ENCODE measurements around the gene CASZ1. TPM values are rescaled to one million over a fixed set of nuclear protein-coding genes. Genes with fewer than 3 reads are reported as not detected.

The CASZ1 gene
- total RNA-seq, 1 experiment from 2014 or later = 27.8 TPM

DNA sequence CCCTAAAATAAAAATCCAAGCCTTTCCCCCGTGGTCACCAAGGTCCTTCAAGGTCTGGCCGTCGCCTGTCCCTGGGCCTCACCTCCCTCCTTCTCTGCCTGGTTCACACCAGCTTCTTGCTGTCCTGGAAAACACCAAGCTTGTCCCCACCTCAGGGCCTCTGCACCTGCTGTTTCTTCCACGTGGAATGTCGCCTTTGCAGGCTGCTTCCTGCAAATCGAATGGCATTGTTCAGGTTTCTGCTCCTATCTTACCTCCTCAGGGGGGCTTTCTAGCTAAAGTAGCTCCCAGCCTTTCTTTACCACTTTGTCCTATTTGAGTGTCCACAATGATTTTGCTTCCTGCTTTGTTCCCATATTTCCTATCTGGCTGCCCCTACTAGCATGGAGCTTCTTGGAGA lies 3.3 kb upstream of the CASZ1 start:
- in situ Hi-C loops (cut with HindIII; ENCODE audit: low pct_unique_long_range_greater_than_20kb, low sequenced_read_pairs) (no loop called here), intact Hi-C loops (cut with micrococcal nuclease; ENCODE audit: unreplicated experiment) (no loop called here)
- CTCF ChIA-PET = interaction anchor here (0.6 kb wide), 1 partner anchor 161 kb away, joined by 9 read pairs; no protein-coding TSS in a partner anchor
- no peaks in the 10 kb centered on the region for H3K36me3 ChIP-seq (ENCODE audit: control insufficient read depth, insufficient read depth, low read length)
- no peaks in the 10 kb centered on the region for H3K27me3 ChIP-seq (ENCODE audit: control insufficient read depth, insufficient read depth, low read length)
- BruUV-seq (replicated peaks) = no TSS peak
- H3K9me3 ChIP-seq (ENCODE audit: control insufficient read depth, insufficient read depth, low read depth, low read length) = no peaks in the 10 kb centered on the region
- H3K27ac ChIP-seq (ENCODE audit: low read length) = no peak overlapping the region
- peaks cover 16% of the 10 kb centered on the region for H3K4me1 ChIP-seq (ENCODE audit: control insufficient read depth, insufficient read depth, low read length)
- POLR2A ChIA-PET = no interaction called here
- no peak for TF ChIP-seq POLR2AphosphoS5 (IDR thresholded peaks at IDR 0.05; ENCODE audit: low read depth, low read length)
- TF ChIP-seq, protein P1, sequence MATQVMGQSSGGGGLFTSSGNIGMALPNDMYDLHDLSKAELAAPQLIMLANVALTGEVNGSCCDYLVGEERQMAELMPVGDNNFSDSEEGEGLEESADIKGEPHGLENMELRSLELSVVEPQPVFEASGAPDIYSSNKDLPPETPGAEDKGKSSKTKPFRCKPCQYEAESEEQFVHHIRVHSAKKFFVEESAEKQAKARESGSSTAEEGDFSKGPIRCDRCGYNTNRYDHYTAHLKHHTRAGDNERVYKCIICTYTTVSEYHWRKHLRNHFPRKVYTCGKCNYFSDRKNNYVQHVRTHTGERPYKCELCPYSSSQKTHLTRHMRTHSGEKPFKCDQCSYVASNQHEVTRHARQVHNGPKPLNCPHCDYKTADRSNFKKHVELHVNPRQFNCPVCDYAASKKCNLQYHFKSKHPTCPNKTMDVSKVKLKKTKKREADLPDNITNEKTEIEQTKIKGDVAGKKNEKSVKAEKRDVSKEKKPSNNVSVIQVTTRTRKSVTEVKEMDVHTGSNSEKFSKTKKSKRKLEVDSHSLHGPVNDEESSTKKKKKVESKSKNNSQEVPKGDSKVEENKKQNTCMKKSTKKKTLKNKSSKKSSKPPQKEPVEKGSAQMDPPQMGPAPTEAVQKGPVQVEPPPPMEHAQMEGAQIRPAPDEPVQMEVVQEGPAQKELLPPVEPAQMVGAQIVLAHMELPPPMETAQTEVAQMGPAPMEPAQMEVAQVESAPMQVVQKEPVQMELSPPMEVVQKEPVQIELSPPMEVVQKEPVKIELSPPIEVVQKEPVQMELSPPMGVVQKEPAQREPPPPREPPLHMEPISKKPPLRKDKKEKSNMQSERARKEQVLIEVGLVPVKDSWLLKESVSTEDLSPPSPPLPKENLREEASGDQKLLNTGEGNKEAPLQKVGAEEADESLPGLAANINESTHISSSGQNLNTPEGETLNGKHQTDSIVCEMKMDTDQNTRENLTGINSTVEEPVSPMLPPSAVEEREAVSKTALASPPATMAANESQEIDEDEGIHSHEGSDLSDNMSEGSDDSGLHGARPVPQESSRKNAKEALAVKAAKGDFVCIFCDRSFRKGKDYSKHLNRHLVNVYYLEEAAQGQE (IDR thresholded peaks at IDR 0.05; ENCODE audit: insufficient read depth in 1 of 2, low read depth in 2 of 2, low read length in 1 of 2) = no peak
- no peak for TF ChIP-seq SIN3A (IDR thresholded peaks at IDR 0.05; ENCODE audit: borderline replicate concordance, insufficient read depth, low read depth, low read length)
- no peak for TF ChIP-seq TCF7L2 (IDR thresholded peaks at IDR 0.05; ENCODE audit: low read depth, low read length)
- TF ChIP-seq, protein P2, sequence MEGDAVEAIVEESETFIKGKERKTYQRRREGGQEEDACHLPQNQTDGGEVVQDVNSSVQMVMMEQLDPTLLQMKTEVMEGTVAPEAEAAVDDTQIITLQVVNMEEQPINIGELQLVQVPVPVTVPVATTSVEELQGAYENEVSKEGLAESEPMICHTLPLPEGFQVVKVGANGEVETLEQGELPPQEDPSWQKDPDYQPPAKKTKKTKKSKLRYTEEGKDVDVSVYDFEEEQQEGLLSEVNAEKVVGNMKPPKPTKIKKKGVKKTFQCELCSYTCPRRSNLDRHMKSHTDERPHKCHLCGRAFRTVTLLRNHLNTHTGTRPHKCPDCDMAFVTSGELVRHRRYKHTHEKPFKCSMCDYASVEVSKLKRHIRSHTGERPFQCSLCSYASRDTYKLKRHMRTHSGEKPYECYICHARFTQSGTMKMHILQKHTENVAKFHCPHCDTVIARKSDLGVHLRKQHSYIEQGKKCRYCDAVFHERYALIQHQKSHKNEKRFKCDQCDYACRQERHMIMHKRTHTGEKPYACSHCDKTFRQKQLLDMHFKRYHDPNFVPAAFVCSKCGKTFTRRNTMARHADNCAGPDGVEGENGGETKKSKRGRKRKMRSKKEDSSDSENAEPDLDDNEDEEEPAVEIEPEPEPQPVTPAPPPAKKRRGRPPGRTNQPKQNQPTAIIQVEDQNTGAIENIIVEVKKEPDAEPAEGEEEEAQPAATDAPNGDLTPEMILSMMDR (IDR thresholded peaks at IDR 0.05) = no peak
- DNase-seq (ENCODE audit: low read depth, low spot score) (no peak), ATAC-seq (no peak)
- H3K4me3 ChIP-seq (ENCODE audit: low read depth in 2 of 2, low read length in 2 of 2) = no peak overlapping the region

DNA sequence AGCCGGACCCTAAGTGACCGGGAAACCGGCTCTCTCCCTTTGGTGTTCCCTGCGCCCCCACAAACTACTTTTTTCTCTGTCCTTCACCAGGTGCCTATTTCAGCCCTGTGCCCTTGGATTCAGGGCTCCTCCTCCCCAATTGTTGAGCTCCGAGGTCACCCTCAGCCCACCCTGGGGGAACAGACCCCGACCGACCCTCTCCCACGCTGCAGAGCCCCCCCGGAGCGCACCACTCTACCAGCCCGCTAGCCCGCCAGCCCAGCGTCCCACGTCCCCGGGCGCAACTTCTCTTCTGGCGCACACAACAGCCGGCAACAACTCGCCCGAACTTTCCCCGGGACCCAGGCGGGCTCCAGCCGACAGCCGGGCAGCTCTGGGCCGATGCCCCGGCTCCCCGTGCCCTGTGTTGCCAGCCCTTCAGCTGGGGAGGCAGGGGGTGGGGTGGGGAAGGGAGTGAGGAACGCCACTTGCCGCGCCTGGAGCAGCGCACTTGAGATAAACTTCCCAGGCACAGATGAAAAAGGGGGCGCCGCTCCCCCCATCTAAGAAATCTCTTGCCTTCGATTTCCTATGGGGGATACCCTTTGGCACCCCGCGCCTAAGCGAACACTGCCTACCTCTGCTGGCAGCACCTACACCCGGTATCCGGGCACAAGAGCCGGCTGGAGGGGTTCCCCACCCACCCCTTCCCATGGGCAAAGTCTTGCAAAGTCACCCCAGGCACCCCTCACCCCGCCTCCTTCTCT lies 997 bp downstream of the CASZ1 start:
- POLR2A ChIA-PET = interaction anchor here (0.6 kb wide), 1 partner anchor 240 kb away, joined by 8 read pairs; no protein-coding TSS in a partner anchor
- intact Hi-C loops (cut with micrococcal nuclease; ENCODE audit: unreplicated experiment) = loop anchor here (1.0 to 2.0 kb wide), 2 partner anchors 71 to 281 kb away; no protein-coding TSS in a partner anchor
- TF ChIP-seq, protein P1 (IDR thresholded peaks at IDR 0.05; ENCODE audit: insufficient read depth in 1 of 2, low read depth in 2 of 2, low read length in 1 of 2) = no peak
- TF ChIP-seq SIN3A (IDR thresholded peaks at IDR 0.05; ENCODE audit: borderline replicate concordance, insufficient read depth, low read depth, low read length) (no peak), TCF7L2 (IDR thresholded peaks at IDR 0.05; ENCODE audit: low read depth, low read length) (no peak), POLR2AphosphoS5 (IDR thresholded peaks at IDR 0.05; ENCODE audit: low read depth, low read length) (no peak)
- TF ChIP-seq, protein P2 (IDR thresholded peaks at IDR 0.05) = no peak
- CTCF ChIA-PET = no interaction called here
- no peak for DNase-seq (ENCODE audit: low read depth, low spot score)
- peaks cover 23% of the 10 kb centered on the region for H3K4me1 ChIP-seq (ENCODE audit: control insufficient read depth, insufficient read depth, low read length)
- no peaks in the 10 kb centered on the region for H3K36me3 ChIP-seq (ENCODE audit: control insufficient read depth, insufficient read depth, low read length)
- in situ Hi-C loops (cut with HindIII; ENCODE audit: low pct_unique_long_range_greater_than_20kb, low sequenced_read_pairs) = no loop called here
- H3K4me3 ChIP-seq (ENCODE audit: low read depth in 2 of 2, low read length in 2 of 2) = peak overlapping the region; percentile 69 to 76
- peak overlapping the region; percentile 86 for H3K27ac ChIP-seq (ENCODE audit: low read length)
- ATAC-seq = peak; percentile 14; the same call in 1 of the 2 replicates
- no peaks in the 10 kb centered on the region for H3K9me3 ChIP-seq (ENCODE audit: control insufficient read depth, insufficient read depth, low read depth, low read length)
- H3K27me3 ChIP-seq (ENCODE audit: control insufficient read depth, insufficient read depth, low read length) = no peaks in the 10 kb centered on the region
- BruUV-seq (replicated peaks) = no TSS peak

Data from Panc1 (cell line).